HepG2 (cell line): ENCODE measurements around the gene BIRC6. TPM values are rescaled to one million over a fixed set of nuclear protein-coding genes. Genes with fewer than 3 reads are reported as not detected.

Source experiments
- ATAC-seq: fragments of 200-7000 bp; cut with Tn5 transposase; 3 replicates; pipeline ENCODE4 v1.9.1; 2020; ENCODE audit warnings: mild to moderate bottlenecking, moderate library complexity
- BruUV-seq: library from RNA; stranded (reverse); fragments of 400-500 nt; replicated peaks from 2 replicates; lab custom pipeline; 2021; lab: Mats Ljungman, UMichigan
- CTCF ChIA-PET: fragments of 300-600 bp; formaldehyde crosslinking; extraction: SDS; loops from one replicate; lab custom pipeline; 2021; ENCODE audit warnings: low total read pairs, inconsistent platforms, low intra/inter-chr PET ratio; lab: Yijun Ruan, JAX
- POLR2A ChIA-PET: fragments of 350-600 bp; sonication (Branson Sonifier 250); formaldehyde crosslinking; loops from one replicate; lab custom pipeline; 2020; ENCODE audit warnings: antibody characterized with exemption, inconsistent platforms; lab: Yijun Ruan, JAX
- DNase-seq: peaks from one replicate; pipeline ENCODE4 v3.0.0-alpha.2; 2015; ENCODE audit warnings: low spot score
- FAIRE-seq: peaks from 3 replicates; lab custom pipeline; 2011; peaks lifted over from hg19 to GRCh38; lab: Jason Lieb, UNC
- H2AFZ ChIP-seq: one replicate; pipeline ENCODE4 v1.6.1; 2011; ENCODE audit warnings: low read length, inconsistent platforms
- H3K27ac ChIP-seq: fragments of 300-600 bp; 3 replicates; pipeline ENCODE4 v1.8.0; 2011; ENCODE audit warnings: mixed run types, mild to moderate bottlenecking, mixed read lengths, low read length, inconsistent platforms; ENCODE audit not compliant: insufficient read depth; ENCODE audit errors: extremely low read length
- H3K27me3 ChIP-seq, 2 experiments: fragments of 200-600 bp in 1 of 2; 2 replicates in 1 of 2; 3 replicates in 1 of 2; pipeline versions ENCODE4 v1.6.0 to v1.8.0; 2011; ENCODE audit warnings: low read length in 2 of 2, mild to moderate bottlenecking in 2 of 2, moderate library complexity in 2 of 2, inconsistent platforms in 1 of 2; ENCODE audit not compliant: insufficient read depth in 2 of 2, control insufficient read depth in 1 of 2
- H3K36me3 ChIP-seq, 2 experiments: fragments of 200-600 bp in 1 of 2; replicated peaks in 1 of 2; 2 replicates in 1 of 2; 3 replicates in 1 of 2; pipeline versions ENCODE4 v1.5.1 to v1.8.0; 2011; ENCODE audit warnings: low read length in 2 of 2, inconsistent platforms in 1 of 2; ENCODE audit not compliant: insufficient read depth in 2 of 2, control insufficient read depth in 1 of 2
- H3K4me1 ChIP-seq: 2 replicates; pipeline ENCODE4 v1.5.1; 2012; ENCODE audit warnings: low read length, inconsistent platforms; ENCODE audit not compliant: insufficient read depth
- H3K4me2 ChIP-seq: 2 replicates; pipeline ENCODE4 v1.6.0; 2011; ENCODE audit warnings: low read depth, low read length, inconsistent platforms
- H3K4me3 ChIP-seq, 3 experiments: fragments of 200-600 bp in 1 of 3; sonication (generic), shearing (Covaris generic) in 1 of 3; replicated peaks in 1 of 3; 2 replicates each; pipeline ENCODE4 v1.5.1; 2011 to 2016; ENCODE audit warnings: low read length in 3 of 3, inconsistent platforms in 2 of 3, low read depth in 2 of 3, mild to moderate bottlenecking in 2 of 3, control low read depth in 1 of 3, mixed read lengths in 1 of 3; ENCODE audit not compliant: insufficient read depth in 1 of 3
- H3K79me2 ChIP-seq: one replicate; pipeline ENCODE4 v1.6.1; 2011; ENCODE audit warnings: low read length, inconsistent platforms; ENCODE audit not compliant: insufficient read depth
- H3K9ac ChIP-seq: 2 replicates; pipeline ENCODE4 v1.6.0; 2011; ENCODE audit warnings: mild to moderate bottlenecking, low read depth, low read length, inconsistent platforms; ENCODE audit not compliant: insufficient read depth
- H3K9me3 ChIP-seq: 2 replicates; pipeline ENCODE4 v1.5.1; 2012; ENCODE audit warnings: mild to moderate bottlenecking, low read length
- H4K20me1 ChIP-seq: 2 replicates; pipeline ENCODE4 v1.6.0; 2011; ENCODE audit warnings: inconsistent platforms, mild to moderate bottlenecking, low read length, moderate library complexity; ENCODE audit not compliant: insufficient read depth
- ATF7-NPFF ChIP-seq: sonication (generic); formaldehyde crosslinking; IDR thresholded peaks from 2 replicates; pipeline ENCODE4 v1.8.1; 2023; ENCODE audit warnings: mild to moderate bottlenecking, low read depth, missing genetic modification reagents, moderate library complexity
- ETV6 ChIP-seq: sonication (generic); formaldehyde crosslinking; conservative IDR thresholded peaks from 2 replicates; pipeline ENCODE4 v1.4.0; 2020; ENCODE audit warnings: missing genetic modification reagents
- GATA4 ChIP-seq: sonication (generic); IDR thresholded peaks from 2 replicates; pipeline ENCODE4 v1.6.1; 2016; ENCODE audit warnings: antibody characterized with exemption, low read depth, borderline replicate concordance
- MATR3 ChIP-seq: sonication (generic); formaldehyde crosslinking; IDR thresholded peaks from 2 replicates; pipeline ENCODE4 v1.4.0; 2020; ENCODE audit warnings: missing genetic modification reagents
- PBX3 ChIP-seq: sonication (generic); formaldehyde crosslinking; IDR thresholded peaks from 2 replicates; pipeline ENCODE4 v1.8.1; 2023; ENCODE audit warnings: missing genetic modification reagents, inconsistent platforms, borderline replicate concordance
- RBM39 ChIP-seq: fragments of 200-400 bp; formaldehyde crosslinking; IDR thresholded peaks from one replicate; pipeline ENCODE4 v1.6.1; 2018; ENCODE audit warnings: antibody characterized with exemption, mild to moderate bottlenecking, low read depth, low read length; ENCODE audit not compliant: poor library complexity, severe bottlenecking
- ZBTB21 ChIP-seq: sonication (generic); formaldehyde crosslinking; IDR thresholded peaks from 2 replicates; pipeline ENCODE4 v1.4.0; 2020; ENCODE audit warnings: missing genetic modification reagents
- ZMYM3 ChIP-seq: sonication (generic); formaldehyde crosslinking; IDR thresholded peaks from 2 replicates; pipeline ENCODE4 v1.5.1; 2020; ENCODE audit warnings: mild to moderate bottlenecking, missing genetic modification reagents
- ZNF121 ChIP-seq: sonication (generic); formaldehyde crosslinking; IDR thresholded peaks from 2 replicates; pipeline ENCODE4 v1.5.0; 2020; ENCODE audit warnings: mild to moderate bottlenecking, missing genetic modification reagents
- ZNF460 ChIP-seq: sonication (generic); formaldehyde crosslinking; IDR thresholded peaks from 2 replicates; pipeline ENCODE4 v1.5.1; 2020; ENCODE audit warnings: missing genetic modification reagents, mild to moderate bottlenecking, borderline replicate concordance
- ZNF510 ChIP-seq: sonication (generic); formaldehyde crosslinking; IDR thresholded peaks from 2 replicates; pipeline ENCODE4 v1.4.0; 2020; ENCODE audit warnings: low read depth, mild to moderate bottlenecking, missing genetic modification reagents
- ZNF547 ChIP-seq: sonication (generic); formaldehyde crosslinking; IDR thresholded peaks from 2 replicates; pipeline ENCODE4 v1.5.1; 2020; ENCODE audit warnings: mild to moderate bottlenecking, missing genetic modification reagents
- WGBS: methylation state at CpG from one replicate; pipeline ENCODE4 v1.1.6; 2017; ENCODE audit warnings: low lambda C conversion rate; 5-methylcytosine and 5-hydroxymethylcytosine counted together
- in situ Hi-C: cut with HindIII; loops from 2 replicates; pipeline ENCODE4 v1.10.0; 2017; ENCODE audit warnings: low pct_unique_long_range_greater_than_20kb; ENCODE audit not compliant: extremely low pct_ligation_motif_present
- intact Hi-C: fragments of 100-400 bp; cut with micrococcal nuclease; formaldehyde crosslinking; loops from one replicate; pipeline ENCODE4 v1.10.0; 2022; ENCODE audit not compliant: unreplicated experiment
- polyA plus RNA-seq, 8 experiments: library from polyadenylated mRNA; depleted of rRNA in 3 of 8; stranded (reverse) in 7 of 8; unstranded in 1 of 8; fragments of >200 nt; fragmentation: Illumina TruSeq in 4 of 8; extraction: Trizol in 4 of 8; gene quantifications; 2 replicates each; pipeline versions ENCODE4 v1.2.1 to v1.2.3, GENCODE V29; 2011 to 2016; ENCODE audit warnings: low read depth in 4 of 8, missing spikeins in 1 of 8, mixed read lengths in 1 of 8; ENCODE audit not compliant: insufficient read depth in 1 of 8
- total RNA-seq, 5 experiments: library from RNA; depleted of rRNA; stranded (reverse); fragments of >200 nt; fragmentation: Illumina TruSeq; extraction: Trizol; gene quantifications; 2 replicates each; pipeline ENCODE4 v1.2.3, GENCODE V29; 2016; ENCODE audit warnings: low read depth in 1 of 5

The BIRC6 gene
- total and polyA plus RNA-seq, 2 of the 13 experiments (the other 11 are each of a cell fraction or from before 2014, with no cell fraction given), result 65.6 to 120 TPM

GRCh38 chr2:32366595-32366994 is 9.8 kb downstream of the BIRC6 start:
- no peak for ATAC-seq
- CTCF ChIA-PET, result no interaction called here
- FAIRE-seq, result no peak
- Histone ChIP-seq H4K20me1 (peaks cover 61% of the 10 kb centered on the region), H3K36me3 (peaks cover 2 to 8% of the 10 kb centered on the region in 2 experiments; a peak in 3 of 5 replicates), H3K79me2 (peaks cover 99% of the 10 kb centered on the region), H3K27ac (no peak overlapping the region), H3K4me1 (peaks cover 58% of the 10 kb centered on the region), H3K9ac (no peak overlapping the region), H3K9me3 (no peaks in the 10 kb centered on the region), H3K27me3 (no peaks in the 10 kb centered on the region), H2AFZ (no peak overlapping the region), H3K4me2 (no peak overlapping the region), H3K4me3 (no peak overlapping the region)
- in situ Hi-C loops (no loop called here), intact Hi-C loops (no loop called here)
- 96% methylated on average over 2 of the region's 2 CpGs for WGBS
- TF ChIP-seq ZNF121 (CRISPR knock-in tag) (peak; percentile 76), PBX3 (CRISPR knock-in tag) (no peak), ZNF460 (CRISPR knock-in tag) (peak; percentile 52; the same call in 1 of the 2 replicates)
- POLR2A ChIA-PET, result interaction anchor here (1.1 to 1.5 kb wide), 2 partner anchors 10 to 37 kb away, joined by 3 read pairs; no protein-coding TSS in a partner anchor
- BruUV-seq, result no TSS peak
- no peak for DNase-seq

GRCh38 chr2:32369222-32369621 is 12.4 kb downstream of the BIRC6 start:
- Histone ChIP-seq H2AFZ (no peak overlapping the region), H4K20me1 (peaks cover 58% of the 10 kb centered on the region), H3K4me2 (no peak overlapping the region), H3K27me3 (no peaks in the 10 kb centered on the region), H3K4me3 (no peak overlapping the region), H3K4me1 (peaks cover 53% of the 10 kb centered on the region), H3K27ac (no peak overlapping the region), H3K9me3 (no peaks in the 10 kb centered on the region), H3K79me2 (peaks cover 99% of the 10 kb centered on the region), H3K9ac (no peak overlapping the region), H3K36me3 (peaks cover 2 to 8% of the 10 kb centered on the region in 2 experiments; a peak in 4 of 5 replicates)
- BruUV-seq, result no TSS peak
- in situ Hi-C loops (no loop called here), intact Hi-C loops (no loop called here)
- ChIA-PET POLR2A (interaction anchor here (1.4 kb wide), 1 partner anchor 13 kb away, joined by 3 read pairs; the partner anchor contains the start of gene BIRC6), CTCF (no interaction called here)
- DNase-seq, result no peak
- no peak for TF ChIP-seq ZNF510 (CRISPR knock-in tag)
- no peak for TF ChIP-seq ZMYM3 (CRISPR knock-in tag)
- TF ChIP-seq ZBTB21 (CRISPR knock-in tag), result no peak
- TF ChIP-seq RBM39, result no peak
- no peak for TF ChIP-seq ZNF547 (CRISPR knock-in tag)
- TF ChIP-seq ATF7-NPFF (CRISPR knock-in tag), result no peak
- no peak for TF ChIP-seq GATA4
- TF ChIP-seq ETV6 (CRISPR knock-in tag), result no peak
- TF ChIP-seq MATR3 (CRISPR knock-in tag), result no peak
- ATAC-seq, result no peak
- 95% methylated on average over 9 of the region's 9 CpGs for WGBS
- no peak for FAIRE-seq
